Kidney tubule cell (primary cell): Measurements from ENCODE around the gene MED4.
A peak's percentile ranks its signal among the peaks of the same experiment; 100 is the strongest.

Experiments used
- DNase-seq: peaks from one replicate; pipeline ENCODE4 v3.0.0-alpha.2; 2018; ENCODE audit warnings: low spot score

MED4 gene, protein sequence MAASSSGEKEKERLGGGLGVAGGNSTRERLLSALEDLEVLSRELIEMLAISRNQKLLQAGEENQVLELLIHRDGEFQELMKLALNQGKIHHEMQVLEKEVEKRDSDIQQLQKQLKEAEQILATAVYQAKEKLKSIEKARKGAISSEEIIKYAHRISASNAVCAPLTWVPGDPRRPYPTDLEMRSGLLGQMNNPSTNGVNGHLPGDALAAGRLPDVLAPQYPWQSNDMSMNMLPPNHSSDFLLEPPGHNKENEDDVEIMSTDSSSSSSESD

DNA sequence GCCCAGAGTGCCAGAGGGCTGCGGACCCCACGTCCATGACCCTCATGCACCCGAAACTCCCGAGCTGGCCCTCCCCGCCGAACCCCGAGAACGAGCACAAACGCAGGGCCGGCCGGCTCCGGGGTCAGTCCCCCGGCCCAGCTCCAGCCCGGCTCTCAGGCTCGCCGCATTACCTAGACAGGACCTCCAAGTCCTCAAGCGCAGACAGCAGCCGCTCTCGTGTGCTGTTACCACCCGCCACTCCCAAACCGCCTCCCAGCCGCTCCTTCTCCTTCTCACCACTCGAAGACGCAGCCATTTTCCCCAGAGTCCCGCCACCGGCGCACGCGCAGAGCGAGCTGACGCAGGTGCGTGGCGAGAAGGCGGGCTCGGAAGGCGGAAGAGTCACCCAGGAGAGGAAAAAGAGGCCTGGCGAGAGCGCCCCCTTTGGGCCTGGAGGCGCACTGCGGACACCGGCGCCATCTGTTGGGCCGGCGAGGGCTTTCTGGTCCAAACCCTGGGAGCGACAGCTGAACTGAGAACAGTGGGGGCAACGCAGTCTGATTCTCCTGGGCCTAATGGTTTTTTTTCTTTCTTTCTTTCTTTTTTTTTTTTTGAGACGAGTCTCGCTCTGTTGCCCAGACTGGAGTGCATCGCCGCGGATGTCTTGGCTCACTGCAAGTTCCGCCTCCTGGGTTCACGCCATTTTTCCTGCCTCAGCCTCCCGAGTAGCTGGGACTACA, at the start of gene MED4:
MED4 (minus strand) TSS at position 324 of the 722 bp plus-strand sequence; CDS start at position 298, 26 bp downstream.
- peak; percentile 94 for DNase-seq

DNA sequence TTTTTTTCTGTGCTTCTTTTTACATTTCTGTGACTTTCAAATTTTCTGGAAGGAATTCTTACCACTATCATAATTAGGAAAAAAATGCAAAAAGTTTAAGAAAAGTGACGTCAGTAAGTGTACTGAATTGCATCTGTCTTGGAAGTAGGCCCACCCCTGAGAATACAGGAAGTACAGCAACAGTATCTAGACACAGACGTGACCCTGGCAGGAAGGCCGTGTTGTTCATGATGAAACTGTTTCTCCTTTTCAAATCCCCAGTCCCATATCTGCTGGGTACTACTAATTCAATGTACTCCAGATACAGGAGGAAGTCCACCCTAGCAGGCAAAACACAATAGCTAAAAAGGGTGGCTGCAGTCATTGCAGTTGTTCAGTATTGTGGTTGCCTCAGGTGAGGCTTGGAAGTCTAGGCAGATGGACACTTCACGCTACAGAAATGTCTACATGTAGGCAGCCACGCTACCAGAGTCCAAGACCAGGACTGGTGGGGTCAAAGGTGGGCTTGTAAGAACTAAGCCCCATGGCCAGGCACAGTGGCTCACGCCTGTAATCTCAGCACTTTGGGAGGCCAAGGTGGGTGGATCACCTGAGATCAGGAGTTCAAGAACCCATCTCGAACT, 49.6 kb upstream of the MED4 start:
- no peak for DNase-seq

DNA sequence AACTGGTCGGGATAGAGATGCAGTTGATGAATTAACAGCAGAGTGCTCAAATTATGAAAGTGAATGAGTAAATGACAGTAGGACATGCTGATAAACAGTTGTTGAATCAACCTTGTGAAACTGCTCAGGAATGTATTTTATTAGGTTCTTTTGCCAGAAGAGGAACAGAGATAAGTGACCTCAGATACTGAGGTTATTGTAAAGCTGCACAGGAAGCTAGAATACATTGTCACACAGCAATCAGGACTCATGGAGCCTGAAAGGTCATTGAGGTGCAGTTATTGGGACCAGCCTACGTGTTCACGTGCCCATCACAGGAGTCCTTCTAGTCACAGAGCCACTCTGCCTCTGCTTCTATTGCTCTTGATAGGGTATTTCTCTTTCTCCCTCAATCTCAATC, 47.5 kb upstream of the MED4 start:
- DNase-seq = no peak

DNA sequence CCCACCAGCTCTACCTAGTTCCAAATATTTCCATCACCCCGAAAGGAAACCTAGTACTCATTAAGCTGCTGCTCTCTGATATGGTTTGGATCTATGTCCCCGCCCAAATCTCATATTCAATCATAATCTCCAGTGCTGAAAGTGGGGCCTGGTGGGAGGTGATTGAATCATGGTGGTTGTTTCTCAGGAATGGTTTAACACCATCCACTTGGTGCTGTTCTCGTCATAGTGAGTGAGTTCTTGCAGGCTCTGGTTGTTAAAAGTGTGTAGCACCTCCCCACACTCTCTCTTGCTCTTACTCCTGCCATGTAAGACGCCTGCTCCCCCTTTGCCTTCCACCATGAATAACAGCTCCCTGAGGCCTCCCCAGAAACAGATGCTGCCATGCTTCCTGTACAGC, 43.4 kb upstream of the MED4 start:
- no peak for DNase-seq

DNA sequence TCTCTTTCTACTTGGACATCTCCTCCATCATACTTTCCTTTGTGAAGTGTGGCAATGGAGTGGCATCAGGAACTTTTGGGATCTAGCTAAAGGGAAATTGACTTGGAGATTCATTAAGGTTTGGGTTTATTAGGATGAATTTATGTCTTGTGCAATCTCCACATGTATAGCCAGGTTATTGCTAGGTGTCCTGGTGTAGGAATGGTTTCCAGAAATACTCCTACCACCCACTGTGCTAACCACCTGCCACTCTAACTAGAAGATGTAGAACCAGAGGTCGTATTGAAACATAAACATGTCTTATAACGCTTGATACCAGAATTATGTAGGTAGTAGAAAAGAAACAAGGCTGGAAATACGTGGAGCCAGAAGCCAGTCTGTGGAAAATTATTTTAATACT, 38.1 kb upstream of the MED4 start:
- no peak for DNase-seq

DNA sequence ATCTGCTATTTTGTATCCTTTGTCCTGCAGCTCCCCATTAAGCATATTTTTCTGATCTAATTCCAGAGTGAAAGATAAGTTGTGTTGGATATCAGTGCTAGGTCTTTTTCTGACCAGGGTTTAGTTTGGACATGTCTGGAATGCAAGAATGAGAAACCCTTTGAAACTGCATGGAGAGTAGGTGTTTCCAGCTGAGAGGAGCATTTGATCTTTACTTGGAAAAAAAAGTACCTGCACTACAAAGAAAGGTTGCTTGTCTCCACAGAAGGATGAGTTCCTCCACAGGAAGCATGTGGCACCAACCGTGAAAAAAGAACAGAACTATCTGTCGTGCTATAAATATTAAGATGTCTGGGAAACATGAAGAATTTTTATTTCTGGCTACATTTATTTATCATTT, 36.6 kb upstream of the MED4 start:
- no peak for DNase-seq

DNA sequence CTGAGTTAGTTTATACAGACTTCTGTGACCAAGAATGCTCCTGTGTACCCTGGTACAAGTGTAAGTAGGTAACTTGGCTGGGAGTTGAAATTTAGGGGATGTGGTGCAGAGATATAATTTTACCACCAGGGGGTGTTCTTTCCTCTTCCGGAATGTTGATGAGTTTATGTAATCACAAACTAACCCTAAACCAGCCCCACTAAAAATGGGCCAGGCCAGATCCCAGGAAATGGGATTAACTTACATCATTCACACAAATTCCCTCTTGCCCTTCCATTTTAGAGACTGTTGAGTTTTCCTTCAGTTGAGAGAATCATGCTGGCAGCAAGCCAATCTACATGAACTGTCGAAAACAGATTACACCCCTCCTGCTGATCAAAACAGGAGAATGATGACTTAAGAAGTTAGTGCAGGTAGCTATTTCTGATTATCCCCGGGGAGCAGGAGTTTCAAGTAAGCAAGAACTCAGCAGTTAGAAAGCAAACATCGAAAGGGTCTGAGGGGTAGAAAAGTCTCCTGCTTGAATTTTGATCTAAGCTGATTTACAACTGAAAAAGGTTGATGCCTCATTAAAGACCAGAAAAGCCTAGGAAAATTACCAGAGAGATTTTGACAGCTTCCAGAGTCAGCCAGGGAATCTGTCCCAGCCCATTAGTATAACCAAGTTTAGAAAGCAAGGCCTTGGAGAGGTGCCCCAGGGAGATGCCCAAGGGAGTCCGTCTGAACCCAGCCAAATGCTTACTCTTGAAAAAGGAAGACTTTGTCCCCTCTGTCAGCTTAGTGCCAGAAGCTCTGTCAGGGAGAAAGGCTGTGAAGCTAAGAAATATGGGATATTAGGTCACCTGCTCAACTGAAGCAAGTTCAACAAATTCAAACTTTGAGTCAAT, 32.3 kb upstream of the MED4 start:
- DNase-seq = peak; percentile 83

DNA sequence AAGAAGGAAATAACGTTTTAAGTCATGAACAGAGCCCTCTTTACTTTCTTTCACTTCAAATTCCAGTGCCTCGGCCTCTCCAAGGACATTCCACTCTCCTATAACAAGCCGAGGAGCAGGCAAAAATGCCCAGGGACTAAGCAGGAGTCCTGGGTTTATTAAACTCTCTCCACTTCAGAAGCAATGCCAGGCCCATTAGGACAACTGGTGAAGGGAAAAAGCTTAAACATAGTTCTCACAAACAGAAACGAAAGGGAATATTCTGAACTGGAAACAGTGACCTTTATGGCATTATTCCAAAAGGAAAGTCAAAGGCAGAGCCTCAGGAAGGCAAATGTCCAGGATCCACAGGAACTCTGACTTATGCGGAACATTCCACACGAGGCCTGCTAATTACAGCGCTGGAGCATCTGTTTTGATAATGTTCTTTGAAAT, 30.9 kb upstream of the MED4 start:
- peak; percentile 52 for DNase-seq

DNA sequence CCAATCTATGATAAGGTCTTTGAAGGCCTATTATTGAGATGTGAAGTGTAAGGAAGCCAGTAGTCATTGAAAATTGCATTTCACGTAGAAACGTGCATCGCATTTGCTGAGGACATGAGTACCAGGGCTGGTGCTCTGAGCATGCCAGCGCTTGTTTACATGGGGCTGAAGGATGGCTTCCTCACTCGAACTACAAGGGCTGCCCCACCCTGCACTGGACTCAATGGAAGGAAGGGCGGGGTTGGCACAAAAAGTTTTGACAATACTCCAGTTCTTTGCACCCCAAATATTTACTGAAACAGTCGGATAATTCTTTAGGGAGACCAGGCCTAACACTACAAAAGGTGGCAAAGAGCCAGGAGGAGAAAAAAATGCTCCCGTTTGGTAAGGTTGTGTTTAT, 28.9 kb upstream of the MED4 start:
- DNase-seq = no peak

DNA sequence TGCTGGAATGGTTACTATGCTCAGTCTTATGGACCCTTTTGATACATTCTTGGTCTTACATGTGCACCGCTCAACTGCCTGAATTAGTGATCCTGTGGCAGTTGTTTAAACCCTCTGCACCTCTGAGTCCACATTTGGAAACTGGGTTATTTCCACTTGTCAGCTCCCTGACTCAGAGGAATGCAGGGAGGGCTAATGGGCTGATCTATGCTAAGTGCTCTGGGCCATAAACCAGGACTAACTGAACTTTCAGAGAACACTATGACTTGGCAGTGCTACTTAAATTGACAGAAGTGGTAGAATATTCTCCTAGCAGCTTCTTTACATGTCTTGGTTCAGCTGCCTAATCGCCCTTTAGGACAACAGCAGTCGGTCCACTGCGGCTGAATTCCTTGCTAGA, 26.8 kb upstream of the MED4 start:
- DNase-seq = peak; percentile 58

DNA sequence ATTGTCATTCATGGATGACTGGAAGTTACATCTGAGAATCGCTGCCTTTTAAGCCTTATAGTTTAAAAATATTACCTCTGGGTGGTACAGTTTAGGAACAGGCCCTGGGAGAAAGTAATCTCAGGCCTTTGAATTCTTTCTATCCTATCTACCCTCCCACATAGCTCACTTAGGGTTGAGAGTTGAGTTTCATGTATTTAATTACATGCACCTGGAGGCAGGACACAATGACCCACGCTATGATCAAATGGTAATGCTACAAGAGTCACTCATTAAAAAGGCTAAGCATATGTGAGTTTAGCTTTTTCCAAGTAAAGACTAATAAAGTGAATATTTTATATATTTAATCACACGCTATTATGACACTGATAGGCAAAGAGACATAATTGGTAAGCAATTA, 25.3 kb upstream of the MED4 start:
- DNase-seq = no peak

DNA sequence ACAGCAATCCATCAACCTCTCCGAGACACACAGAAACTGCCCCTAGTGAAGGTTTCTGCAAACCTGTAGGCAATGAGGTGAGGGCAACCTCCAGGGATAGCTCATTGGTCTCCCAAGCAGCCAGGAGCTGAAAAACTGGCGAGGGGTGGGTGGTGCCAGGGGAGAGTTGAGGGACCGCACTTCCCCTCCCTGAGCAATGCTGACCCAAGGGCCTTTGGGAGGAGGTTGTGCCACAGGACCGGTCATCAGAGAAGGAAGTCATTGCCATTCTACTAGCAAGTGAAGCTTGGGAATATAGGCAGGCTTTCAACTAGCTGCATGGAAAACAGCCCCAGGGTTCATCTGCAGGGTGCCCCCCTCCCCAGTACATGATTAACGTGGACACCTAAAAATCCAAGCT, 23.1 kb upstream of the MED4 start:
- DNase-seq = no peak

DNA sequence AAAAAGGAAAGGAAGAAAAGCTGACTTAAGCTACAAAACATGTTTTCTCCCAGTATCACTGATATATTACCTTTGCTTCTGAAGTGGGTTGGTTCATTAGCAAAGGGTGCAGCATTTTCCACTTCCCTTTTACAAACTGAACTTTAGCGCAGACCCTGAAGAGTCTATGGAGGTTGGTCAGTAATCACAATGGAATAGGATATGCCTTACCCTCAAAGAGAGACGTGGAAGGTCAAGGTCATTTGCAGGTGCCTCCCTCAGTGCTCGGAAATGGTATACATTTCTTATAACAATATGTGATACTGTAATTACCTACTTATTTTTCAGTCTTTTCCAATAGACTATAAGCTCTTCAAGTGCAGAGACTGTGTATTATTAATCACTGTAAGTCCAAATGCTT, 21.9 kb upstream of the MED4 start:
- no peak for DNase-seq

DNA sequence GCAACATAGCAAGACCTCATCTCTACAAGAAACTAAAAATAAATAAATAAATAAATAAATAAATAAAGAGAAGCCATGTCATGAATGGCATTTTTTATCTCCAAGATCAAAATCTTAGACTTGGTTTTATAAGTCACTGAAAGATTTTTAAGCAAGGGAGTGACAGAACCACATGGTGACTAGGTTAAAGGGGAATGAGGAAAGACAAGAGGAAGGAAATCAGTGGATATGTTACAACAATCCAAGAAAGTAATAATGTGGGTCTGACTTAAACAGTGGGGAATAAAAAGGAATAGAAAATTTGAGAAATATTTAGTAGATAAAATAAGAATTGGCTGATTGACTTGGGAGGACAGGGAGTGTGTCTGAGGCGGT, 18.8 kb upstream of the MED4 start:
- peak; percentile 51 for DNase-seq

DNA sequence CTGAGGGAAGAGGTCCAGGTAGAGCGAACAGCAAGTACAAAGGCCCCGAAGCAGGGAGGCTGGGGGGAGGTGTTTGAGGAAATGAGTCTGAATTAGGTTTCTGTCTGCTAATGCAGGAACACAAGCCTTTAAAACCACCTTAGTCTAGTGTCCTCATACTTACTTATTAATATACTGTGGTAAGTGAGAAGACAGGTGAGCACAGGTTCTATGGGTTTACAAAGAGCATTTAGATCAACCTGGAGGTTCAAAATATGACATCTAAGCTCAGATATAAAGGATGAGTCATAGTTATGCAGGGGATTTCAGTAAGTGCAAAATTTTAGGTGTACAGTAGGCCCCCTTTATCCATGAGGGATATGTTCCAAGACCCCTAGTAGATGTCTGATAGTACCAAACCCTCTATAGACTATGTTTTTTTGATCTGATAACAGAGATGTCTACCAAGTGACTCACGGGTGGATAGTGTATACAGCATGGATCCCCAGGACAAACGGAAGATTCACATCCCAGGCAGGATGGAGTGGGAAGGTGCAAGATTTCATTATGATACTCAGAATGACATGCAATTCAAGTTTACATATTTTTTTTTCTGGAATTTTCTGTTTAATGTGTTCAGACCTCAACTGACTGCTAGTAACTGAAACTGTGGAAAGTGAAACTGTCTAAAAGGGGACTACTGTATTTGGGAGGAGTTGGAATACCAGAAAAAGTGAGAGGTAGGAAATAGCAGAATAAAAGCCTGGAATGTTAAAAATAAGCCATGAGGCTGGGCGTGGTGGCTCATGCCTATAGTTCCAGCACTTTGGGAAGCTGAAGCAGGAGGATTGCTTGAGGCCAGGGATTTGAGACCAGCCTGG, 18.2 kb upstream of the MED4 start:
- no peak for DNase-seq

DNA sequence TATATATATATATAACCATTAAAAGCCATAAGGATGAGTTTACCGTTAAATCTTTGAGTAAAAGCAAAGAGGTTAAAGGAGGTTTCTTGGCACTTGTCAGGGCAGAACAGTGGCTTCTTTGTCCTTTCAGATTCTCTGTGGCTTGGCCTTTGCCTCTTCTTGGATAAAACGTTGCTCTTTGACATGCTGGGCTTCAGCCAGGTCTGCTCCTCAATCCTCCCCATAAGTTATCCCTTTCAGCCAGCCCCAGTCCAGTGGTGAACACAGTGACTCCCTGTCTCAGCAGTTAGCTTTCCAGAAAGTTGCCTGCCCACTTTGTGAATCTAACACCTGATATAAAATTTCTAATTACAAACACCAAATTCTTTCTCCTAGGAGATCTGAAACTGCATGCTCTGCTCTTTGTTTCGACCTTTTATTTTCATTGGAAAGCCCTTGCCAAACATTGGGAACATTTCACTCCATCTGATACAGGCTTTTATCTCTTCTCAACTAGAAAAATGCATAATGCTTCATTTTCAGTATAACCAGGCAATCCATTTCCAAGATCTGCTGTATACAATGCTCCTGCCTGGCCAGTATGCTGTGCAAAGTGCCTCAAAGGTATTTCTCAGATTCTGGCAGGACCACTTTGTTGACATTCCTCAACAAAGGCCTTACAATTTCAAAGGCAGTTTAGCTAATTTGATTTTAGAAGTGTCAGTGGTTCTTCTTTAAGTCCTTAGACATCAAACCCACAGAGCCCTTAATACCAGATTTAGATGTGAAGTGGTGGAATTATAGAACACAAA, 16.2 kb upstream of the MED4 start:
- no peak for DNase-seq

DNA sequence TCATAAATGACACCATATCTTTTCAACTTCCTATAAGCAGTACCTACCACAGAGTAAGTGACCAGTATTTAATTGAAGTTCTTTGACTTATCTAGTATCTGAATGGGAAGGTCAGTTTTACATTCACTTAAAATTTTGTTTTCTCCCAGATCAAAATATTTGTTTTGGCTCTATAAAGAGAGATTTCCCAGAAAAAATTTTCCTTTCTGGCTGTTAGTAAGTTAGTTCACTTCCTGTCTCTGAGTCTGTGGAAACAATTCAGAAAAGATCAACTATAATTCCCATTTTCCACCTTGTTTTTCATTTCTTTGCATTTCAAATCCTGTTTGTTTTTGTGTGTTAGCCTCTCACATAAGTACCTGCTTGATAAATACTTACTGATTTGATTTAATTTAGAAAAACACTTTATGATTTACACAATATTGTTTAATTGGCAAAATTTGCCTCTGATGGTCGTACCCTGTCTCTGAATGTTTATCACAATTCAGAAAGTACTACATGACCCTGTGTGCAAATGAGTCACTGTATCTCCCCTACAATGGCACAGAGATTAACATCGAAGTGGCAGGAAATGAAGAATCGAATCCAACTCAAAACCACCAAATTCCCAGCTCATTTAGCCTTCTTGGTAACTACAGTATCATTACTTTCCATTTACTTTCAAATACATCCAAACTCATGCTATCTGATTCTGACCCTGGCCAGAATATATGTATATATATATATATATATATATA, 15.4 kb upstream of the MED4 start:
- DNase-seq = no peak

DNA sequence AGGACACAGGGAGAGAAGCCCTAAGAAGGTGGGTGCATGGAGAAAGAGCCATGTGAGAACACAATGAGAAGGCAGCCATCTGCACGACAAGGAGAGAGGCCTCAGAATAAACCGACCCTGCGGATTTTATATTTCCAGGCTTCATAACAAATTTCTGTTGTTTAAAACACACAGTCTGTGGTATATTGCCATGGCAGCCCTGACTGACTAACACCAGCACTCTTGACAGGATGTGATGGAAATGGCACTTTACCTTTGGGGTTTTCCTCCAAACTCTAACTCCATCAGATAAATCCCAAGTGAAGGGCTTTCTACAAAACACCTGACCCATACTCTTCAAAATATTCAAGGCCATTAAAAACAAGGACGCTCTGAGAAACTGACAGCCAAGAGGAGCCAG, 13.2 kb upstream of the MED4 start:
- DNase-seq = no peak

DNA sequence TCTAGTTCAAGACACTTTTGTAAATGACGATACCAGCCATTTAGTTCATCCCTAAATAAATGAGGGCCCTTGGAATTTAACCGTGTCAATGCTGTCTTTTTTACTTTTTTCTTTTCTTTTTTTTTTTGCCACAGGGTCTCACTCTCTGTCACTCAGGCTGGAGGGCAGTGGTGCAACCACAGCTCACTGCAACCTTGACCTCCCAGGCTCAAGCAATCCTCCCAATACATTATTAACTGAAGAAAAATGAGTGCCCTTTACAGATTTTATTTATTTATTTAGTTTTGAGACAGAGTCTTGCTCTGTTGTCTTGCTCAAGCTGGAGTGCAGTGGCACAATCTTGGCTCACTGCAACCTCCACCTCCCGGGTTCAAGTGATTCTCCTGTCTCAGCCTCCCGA, 2.9 kb upstream of the MED4 start:
- no peak for DNase-seq

DNA sequence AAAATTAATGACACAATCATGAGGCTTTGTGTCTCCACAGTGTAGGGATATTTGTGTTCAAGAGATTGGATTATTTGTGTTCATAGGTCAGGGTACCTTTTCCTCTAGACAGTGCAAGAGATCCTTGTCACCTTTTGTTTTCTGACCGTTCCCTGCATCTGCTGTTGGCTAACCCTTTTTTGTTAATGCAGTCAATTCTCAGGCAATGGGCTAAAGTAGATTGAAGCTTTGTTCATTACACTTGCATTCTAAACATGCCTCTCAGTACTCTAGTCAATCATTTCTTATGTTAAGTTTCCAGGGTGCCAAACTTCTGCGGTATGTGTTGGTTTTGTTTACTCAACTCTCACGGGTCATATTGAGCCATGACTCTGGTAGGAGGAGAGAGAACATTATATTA, 1.8 kb upstream of the MED4 start:
- no peak for DNase-seq
